Tibial artery (tissue), 4 donors: ENCODE data around the gene PALM3.
"Not testable (repeated sequence)": the region's sequence is repeated elsewhere in the genome, so short reads cannot be mapped to it uniquely, and the experiment has no call there.

Experiments
- DNase-seq, 2 donors: peaks; one replicate each; pipeline ENCODE4 v3.0.0-alpha.2; 2019
- H3K27ac ChIP-seq, 2 donors: fragments of 200-600 bp; sonication (generic) in 1 of 2; 1 replicate in 1 of 2; 2 replicates in 1 of 2; pipeline ENCODE4 v1.5.1; 2018 to 2019; ENCODE audit warnings: mild to moderate bottlenecking in 1 of 2
- H3K27me3 ChIP-seq, 2 donors: fragments of 200-600 bp; sonication (generic) in 1 of 2; one replicate each; pipeline versions ENCODE4 v1.5.1 to v1.6.0; 2016 to 2019
- H3K36me3 ChIP-seq, 3 donors: fragments of 200-600 bp; sonication (generic) in 2 of 3; one replicate each; pipeline ENCODE4 v1.5.1; 2016 to 2019; ENCODE audit warnings: mild to moderate bottlenecking in 2 of 3
- H3K4me1 ChIP-seq, 4 donors: fragments of 200-600 bp; sonication (generic) in 2 of 4; 1 replicate in 3 of 4; 2 replicates in 1 of 4; pipeline ENCODE4 v1.5.1; 2016 to 2019
- H3K4me3 ChIP-seq, 2 donors: fragments of 200-600 bp; sonication (generic) in 1 of 2; 1 replicate in 1 of 2; 2 replicates in 1 of 2; pipeline ENCODE4 v1.5.1; 2018 to 2019; ENCODE audit warnings: mild to moderate bottlenecking in 2 of 2
- H3K9me3 ChIP-seq, 3 donors: fragments of 200-600 bp; sonication (generic) in 1 of 3; one replicate each; pipeline ENCODE4 v1.5.1; 2016 to 2019
- CTCF ChIP-seq, 2 experiments: fragments of 200-600 bp in 1 of 2; fragments of 450-650 bp in 1 of 2; IDR thresholded peaks; one replicate each; pipeline ENCODE4 v1.5.1; 2017 to 2019; ENCODE audit warnings: antibody characterized with exemption in 2 of 2, mild to moderate bottlenecking in 1 of 2, moderate library complexity in 1 of 2
- intact Hi-C: fragments of 100-400 bp; cut with DNase I; formaldehyde crosslinking; loops from one replicate; pipeline ENCODE4 v1.15.0; 2023; ENCODE audit warnings: low total_unique reads

PALM3 gene

GRCh38 chr19:14030997-14031718 lies 30.7 kb downstream of the PALM3 start:
- Histone ChIP-seq H3K36me3 (no peaks in the 10 kb centered on the region), H3K9me3 (no peaks in the 10 kb centered on the region), H3K27me3 (peaks cover 0 to 30% of the 10 kb centered on the region in 2 donors), H3K4me1 (peaks cover 7 to 15% (median 10%) of the 10 kb centered on the region in 4 donors), H3K27ac (peak overlapping the region; percentile 3 to 45), H3K4me3 (peak overlapping the region; percentile 47 to 54)
- no peak for DNase-seq
- intact Hi-C loops, result no loop called here
- TF ChIP-seq CTCF (IDR thresholded peaks at IDR 0.05), result no peak

- Histone ChIP-seq H3K27ac (no peak overlapping the region), H3K4me3 (no peak overlapping the region), H3K36me3 (no peaks in the 10 kb centered on the region), H3K4me1 (peaks cover 7 to 12% (median 10%) of the 10 kb centered on the region in 4 donors), H3K27me3 (peaks cover 0 to 28% of the 10 kb centered on the region in 2 donors), H3K9me3 (no peaks in the 10 kb centered on the region)
- TF ChIP-seq CTCF (IDR thresholded peaks at IDR 0.05), result no peak
- intact Hi-C loops, result no loop called here
- no peak for DNase-seq
These were observed 33.0 kb downstream of the PALM3 start for GRCh38 chr19:14028901-14029300.

GRCh38 chr19:14027856-14028450 lies 33.9 kb downstream of the PALM3 start, which contains the start of gene RLN3:
Gene RLN3, plus strand, starts transcription at chr19:14028148. Its CDS starts 57 bp downstream, at chr19:14028205.
- TF ChIP-seq CTCF (IDR thresholded peaks at IDR 0.05), result no peak
- peaks cover 7 to 12% (median 10%) of the 10 kb centered on the region in 4 donors for H3K4me1 ChIP-seq
- no peaks in the 10 kb centered on the region for H3K36me3 ChIP-seq
- peaks cover 0 to 22% of the 10 kb centered on the region in 2 donors for H3K27me3 ChIP-seq
- no peaks in the 10 kb centered on the region for H3K9me3 ChIP-seq
- intact Hi-C loops, result no loop called here
- no peak for DNase-seq
- no peak within 1 kb of the TSS for H3K4me3 ChIP-seq
- H3K27ac ChIP-seq, result no peak within 1 kb of the TSS

- H3K27ac ChIP-seq, H3K9me3 ChIP-seq, DNase-seq, H3K4me1 ChIP-seq, H3K4me3 ChIP-seq, H3K36me3 ChIP-seq, intact Hi-C loops: not testable (repeated sequence)
- H3K27me3 ChIP-seq, result peaks cover 0 to 15% of the 10 kb centered on the region in 2 donors
These were observed 35.2 kb downstream of the PALM3 start for GRCh38 chr19:14026652-14027192.

- DNase-seq, result no peak
- no peak overlapping the region for H3K27ac ChIP-seq
These were observed 38.3 kb downstream of the PALM3 start for GRCh38 chr19:14023404-14024235.

More at GRCh38 chr19:14023404-14024235, 38.3 kb downstream of the PALM3 start:
- Histone ChIP-seq H3K4me3 (no peak overlapping the region), H3K9me3 (no peaks in the 10 kb centered on the region), H3K4me1 (no peaks in the 10 kb centered on the region), H3K27me3 (peaks cover 0 to 6% of the 10 kb centered on the region in 2 donors), H3K36me3 (no peaks in the 10 kb centered on the region)
- peak; percentile 23 to 25 for TF ChIP-seq CTCF (IDR thresholded peaks at IDR 0.05)
- intact Hi-C loops, result no loop called here
